ENCODE data around the gene NDRG4. TPM values are rescaled to one million over a fixed set of nuclear protein-coding genes. Genes with fewer than 3 reads are reported as not detected.

NDRG4 gene
- total and polyA plus RNA-seq, 2 of the 13 experiments (the other 11 are each of a cell fraction or from before 2014, with no cell fraction given) = 1.7 to 2.7 TPM

- peak; percentile 80; the same call in 1 of the 2 replicates for TF ChIP-seq BRF2 (CRISPR knock-in tag; IDR thresholded peaks at IDR 0.05)
- TF ChIP-seq CC2D1A (CRISPR knock-in tag; IDR thresholded peaks at IDR 0.05) = no peak; the same call in 1 of the 2 replicates
- no peak for TF ChIP-seq SCMH1 (CRISPR knock-in tag; IDR thresholded peaks at IDR 0.05; ENCODE audit: borderline replicate concordance)
- peak; percentile 74; the same call in 1 of the 2 replicates for TF ChIP-seq CSRNP2 (CRISPR knock-in tag; conservative IDR thresholded peaks at IDR 0.05; ENCODE audit: low read depth)
- peak; percentile 92; the same call in 1 of the 2 replicates for TF ChIP-seq ZNF432 (CRISPR knock-in tag; IDR thresholded peaks at IDR 0.05; ENCODE audit: borderline replicate concordance)
- TF ChIP-seq RBM22 (optimal IDR thresholded peaks at IDR 0.05; ENCODE audit: low read length) = peak; percentile 75
- peak; percentile 96 for TF ChIP-seq ZNF343 (CRISPR knock-in tag; IDR thresholded peaks at IDR 0.05)
- peak; percentile 52 for TF ChIP-seq TEAD3 (CRISPR knock-in tag; optimal IDR thresholded peaks at IDR 0.05; ENCODE audit: borderline replicate concordance)
- TF ChIP-seq PCBP2 (optimal IDR thresholded peaks at IDR 0.05; ENCODE audit: low read depth, low read length, poor library complexity, severe bottlenecking) = no peak
- TF ChIP-seq ZSCAN9 (CRISPR knock-in tag; IDR thresholded peaks at IDR 0.05; ENCODE audit: borderline replicate concordance) = peak; percentile 70
- peak; percentile 83; the same call in 1 of the 2 replicates for TF ChIP-seq REPIN1 (CRISPR knock-in tag; IDR thresholded peaks at IDR 0.05; ENCODE audit: borderline replicate concordance, low read depth)
- 0 out of 2 replicates have a peak, but pooled peaks have one; percentile 79 for TF ChIP-seq GLMP (CRISPR knock-in tag; IDR thresholded peaks at IDR 0.05; ENCODE audit: borderline replicate concordance)
- TF ChIP-seq PPARG (CRISPR knock-in tag; conservative IDR thresholded peaks at IDR 0.05) = 0 out of 2 replicates have a peak, but pooled peaks have one; percentile 13
- peak; percentile 91 for TF ChIP-seq GABPA (IDR thresholded peaks at IDR 0.05; ENCODE audit: low read depth, low read length)
- peak; percentile 92 for TF ChIP-seq GABPA (CRISPR knock-in tag; IDR thresholded peaks at IDR 0.05; ENCODE audit: low read depth)
- TF ChIP-seq ARNT (IDR thresholded peaks at IDR 0.05) = no peak
- peak; percentile 82 for TF ChIP-seq MED1 (CRISPR knock-in tag; IDR thresholded peaks at IDR 0.05)
- no peak for TF ChIP-seq ZNF850 (CRISPR knock-in tag; conservative IDR thresholded peaks at IDR 0.05)
- 0 out of 2 replicates have a peak, but pooled peaks have one; percentile 5 for TF ChIP-seq HOXD1 (CRISPR knock-in tag; IDR thresholded peaks at IDR 0.05)
- no peak for TF ChIP-seq CCAR2 (optimal IDR thresholded peaks at IDR 0.05; ENCODE audit: low read depth, low read length)
- peak; percentile 85 for TF ChIP-seq YY1 (IDR thresholded peaks at IDR 0.05; ENCODE audit: insufficient read depth, insufficient replicate concordance, low read depth, low read length)
- TF ChIP-seq FLYWCH1 (CRISPR knock-in tag; IDR thresholded peaks at IDR 0.05) = no peak
- TF ChIP-seq HNF4G (IDR thresholded peaks at IDR 0.05; ENCODE audit: borderline replicate concordance, low read depth, low read length) = no peak
- TF ChIP-seq HNF4G (CRISPR knock-in tag; IDR thresholded peaks at IDR 0.05; ENCODE audit: borderline replicate concordance, low read depth) = no peak
- peak; percentile 98 for TF ChIP-seq MNT (IDR thresholded peaks at IDR 0.05)
- peak; percentile 98; the same call in 1 of the 2 replicates for TF ChIP-seq CCDC6 (CRISPR knock-in tag; IDR thresholded peaks at IDR 0.05)
Measured at GRCh38 chr16:58515125-58515870, 15.4 kb downstream of the NDRG4 start, which contains the start of gene SETD6 (continued).
